ENCODE data around the gene MYH16.
"Not testable (repeated sequence)": the region's sequence is repeated elsewhere in the genome, so short reads cannot be mapped to it uniquely, and the experiment has no call there.

MYH16 gene

DNA sequence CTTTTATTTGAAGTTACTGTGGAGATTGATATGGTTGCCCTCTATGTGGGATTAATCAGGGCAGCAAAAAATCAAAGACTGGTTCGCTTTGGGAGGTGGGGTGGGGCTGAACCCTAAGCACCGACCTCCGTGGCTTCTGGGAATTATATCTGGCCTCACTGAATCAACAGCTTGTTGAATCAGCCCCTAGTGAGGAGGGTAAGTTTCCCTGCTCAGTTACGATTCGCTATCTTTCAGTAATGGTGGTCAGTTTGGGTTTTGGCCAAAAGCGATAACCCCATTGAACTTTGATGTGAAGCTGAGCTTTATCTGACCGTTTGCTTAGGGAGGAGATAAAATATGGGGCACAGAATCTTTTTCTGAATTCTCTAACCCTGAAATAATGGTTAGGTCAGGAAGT lies 36.5 kb downstream of the MYH16 start:
- no peak for DNase-seq

DNA sequence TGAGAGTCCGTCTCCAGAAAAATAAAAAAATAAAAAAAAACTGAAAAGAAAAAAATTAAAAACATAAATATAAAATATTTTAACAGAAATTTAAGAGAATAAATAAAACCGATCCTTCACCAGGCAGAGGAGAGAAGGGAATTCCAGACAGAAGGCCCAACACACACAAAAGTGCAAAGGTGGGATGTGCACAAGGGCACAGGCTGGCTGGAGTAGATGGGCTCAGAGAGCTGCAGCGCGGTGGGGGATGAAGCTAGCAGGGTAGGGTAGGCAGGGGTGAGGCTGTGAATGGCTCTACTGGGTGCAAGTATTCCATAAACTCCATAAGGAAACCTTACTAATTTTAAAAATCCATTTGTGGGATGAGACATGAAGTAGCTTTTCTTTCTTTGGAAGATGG lies 37.4 kb downstream of the MYH16 start:
- DNase-seq, result no peak

DNA sequence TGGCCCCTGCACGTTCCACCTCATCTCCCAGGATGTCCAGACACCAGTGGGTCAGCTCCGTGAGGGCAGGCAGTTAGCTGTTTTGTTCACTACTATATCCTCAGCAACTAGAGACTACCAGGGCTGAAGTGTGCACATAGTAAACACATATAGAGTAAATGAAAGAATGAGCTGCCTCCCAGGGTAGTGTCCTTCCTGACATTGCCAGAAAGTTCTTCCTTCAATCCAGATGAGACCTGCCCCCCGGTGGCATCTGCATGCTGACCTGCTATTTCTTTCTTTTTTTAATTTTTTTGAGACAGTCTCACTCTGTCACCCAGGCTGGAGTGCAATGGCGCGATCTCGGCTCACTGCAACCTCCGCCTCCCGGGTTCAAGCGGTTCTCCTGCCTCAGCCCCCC lies 39.1 kb downstream of the MYH16 start:
- DNase-seq, result no peak

DNA sequence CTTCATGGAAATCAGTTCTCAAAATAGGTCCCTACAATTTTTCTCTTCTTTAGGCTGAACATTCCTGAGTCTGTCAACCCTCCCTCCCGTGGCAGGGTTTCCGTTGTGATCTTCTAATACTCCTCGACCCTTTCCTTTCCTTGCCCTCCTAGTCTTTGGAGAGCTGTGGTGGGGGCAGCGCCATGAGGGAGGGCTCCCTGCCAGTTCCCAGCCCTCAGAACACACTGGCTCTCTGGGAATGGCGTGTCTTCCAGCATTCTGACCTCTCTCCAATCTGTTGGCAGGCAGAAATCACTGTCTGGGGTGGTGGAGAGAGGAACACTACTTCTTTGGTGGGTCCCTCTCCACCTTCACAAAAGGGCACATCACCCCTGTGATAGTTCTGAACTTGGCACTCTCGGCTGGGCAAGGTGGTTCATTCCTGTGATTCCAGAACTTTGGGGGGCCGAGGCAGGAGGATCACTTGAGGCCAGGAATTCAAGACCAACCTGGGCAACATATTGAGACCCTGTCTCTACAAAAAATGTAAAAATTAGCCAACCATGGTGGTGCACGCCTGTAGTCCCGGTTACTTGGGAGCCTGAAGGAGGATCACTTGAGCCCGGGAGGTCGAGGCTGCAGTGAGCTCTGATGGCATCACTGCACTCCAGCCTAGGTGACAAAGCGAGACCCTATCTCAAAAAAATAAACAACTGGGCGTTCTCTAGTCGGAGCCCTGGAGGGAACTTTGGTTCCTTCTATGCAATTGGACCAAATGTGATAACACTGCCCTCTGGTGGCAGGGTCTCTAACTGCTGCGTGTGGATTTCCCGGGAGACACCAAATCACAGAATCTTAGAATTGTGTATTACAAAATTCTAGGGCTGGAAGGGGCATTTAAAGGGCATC lies 39.9 kb downstream of the MYH16 start:
- DNase-seq, result peak; percentile 73

DNA sequence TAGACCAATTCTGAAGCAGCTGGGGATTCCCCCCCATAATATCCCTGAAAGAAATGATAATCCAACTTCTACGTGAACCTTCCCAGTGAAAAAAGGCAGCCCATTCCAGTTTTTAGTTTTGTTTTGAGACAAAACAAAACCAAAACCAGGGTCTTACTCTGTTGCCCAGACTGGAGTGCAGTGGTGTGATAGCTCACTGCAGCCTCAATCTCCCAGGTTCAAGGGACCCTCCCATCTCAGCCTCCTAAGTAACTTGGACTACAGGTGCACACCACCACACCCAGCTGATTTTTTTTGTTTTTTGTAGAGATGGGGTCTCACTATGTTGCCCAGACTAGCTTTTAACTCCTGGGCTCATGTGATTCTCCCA lies 40.5 kb downstream of the MYH16 start:
- no peak for DNase-seq

DNA sequence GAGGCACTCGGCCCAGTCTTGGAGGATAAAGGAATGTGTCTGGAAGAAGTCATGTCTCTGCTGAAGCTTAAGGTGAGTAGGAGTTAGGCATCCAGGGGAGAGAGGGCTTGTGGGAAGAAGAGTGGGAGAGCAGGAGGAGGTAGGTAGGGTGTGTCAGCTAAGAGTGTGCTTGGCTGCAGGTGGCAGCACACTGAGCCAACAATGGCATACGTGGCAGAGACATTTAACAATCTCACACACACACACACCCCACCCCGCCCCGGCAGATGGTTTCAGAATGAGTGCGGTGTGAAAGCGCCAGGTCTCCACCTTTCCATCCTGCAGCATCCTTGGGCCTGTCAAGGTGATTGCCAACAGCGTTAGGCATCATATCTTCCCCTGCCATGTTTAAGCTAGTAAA lies 41.9 kb downstream of the MYH16 start:
- DNase-seq, result no peak

DNA sequence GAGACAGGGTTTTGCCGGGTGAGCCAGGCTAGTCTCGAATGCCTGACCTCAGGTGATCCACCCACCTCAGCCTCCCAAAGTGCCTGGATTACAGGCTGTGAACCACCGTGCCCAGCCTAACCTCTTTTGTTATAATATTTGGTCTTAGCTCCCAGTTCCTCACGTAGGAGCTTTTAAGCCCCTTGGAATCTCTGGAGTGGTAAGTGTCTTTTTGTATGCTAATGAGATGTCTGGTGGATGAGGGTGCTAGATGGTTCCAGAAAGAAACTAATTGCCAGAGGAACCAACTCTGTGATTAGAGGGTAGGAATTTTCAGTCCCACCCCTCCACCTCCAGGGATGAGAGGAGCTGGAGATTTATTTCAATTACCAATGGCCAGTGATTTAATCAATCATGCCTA lies 47.7 kb downstream of the MYH16 start:
- no peak for DNase-seq

DNA sequence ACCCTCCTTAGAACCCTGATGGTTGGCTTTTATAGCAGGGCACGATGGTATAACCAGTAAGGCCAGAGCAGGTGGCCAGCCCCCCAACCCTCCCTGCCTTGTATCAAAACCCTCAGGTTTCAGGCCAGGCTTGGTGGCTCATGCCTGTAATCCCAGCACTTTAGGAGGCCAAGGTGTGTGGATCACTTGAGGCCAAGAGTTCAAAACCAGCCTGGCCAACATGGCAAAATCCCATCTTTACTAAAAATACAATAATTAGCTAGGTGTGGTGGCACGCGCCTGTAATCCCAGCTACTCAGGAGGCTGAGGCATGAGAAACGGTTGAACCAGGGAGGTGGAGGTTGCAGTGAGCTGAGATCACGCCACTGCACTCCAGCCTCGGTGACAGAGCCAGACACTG lies 50.0 kb downstream of the MYH16 start:
- not testable (repeated sequence) for DNase-seq

DNA sequence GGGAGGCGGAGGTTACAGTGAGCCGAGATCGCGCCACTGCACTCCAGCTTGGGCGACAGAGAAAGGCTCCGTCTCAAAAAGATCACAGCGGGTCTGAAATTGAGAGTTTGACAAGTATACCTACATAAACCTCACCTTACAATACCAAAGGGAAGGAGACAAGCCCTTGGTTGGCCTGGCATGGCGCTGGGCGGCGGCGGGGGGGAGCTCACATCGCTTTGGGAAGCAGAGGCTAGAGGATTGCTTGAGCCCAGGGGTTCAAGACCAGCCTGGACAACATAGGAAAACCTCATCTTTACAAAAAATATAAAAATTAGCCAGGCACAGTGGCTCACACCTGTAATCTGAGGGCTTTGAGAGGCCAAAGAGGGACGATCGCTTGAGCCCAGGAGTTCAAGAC lies 51.9 kb downstream of the MYH16 start:
- no peak for DNase-seq

DNA sequence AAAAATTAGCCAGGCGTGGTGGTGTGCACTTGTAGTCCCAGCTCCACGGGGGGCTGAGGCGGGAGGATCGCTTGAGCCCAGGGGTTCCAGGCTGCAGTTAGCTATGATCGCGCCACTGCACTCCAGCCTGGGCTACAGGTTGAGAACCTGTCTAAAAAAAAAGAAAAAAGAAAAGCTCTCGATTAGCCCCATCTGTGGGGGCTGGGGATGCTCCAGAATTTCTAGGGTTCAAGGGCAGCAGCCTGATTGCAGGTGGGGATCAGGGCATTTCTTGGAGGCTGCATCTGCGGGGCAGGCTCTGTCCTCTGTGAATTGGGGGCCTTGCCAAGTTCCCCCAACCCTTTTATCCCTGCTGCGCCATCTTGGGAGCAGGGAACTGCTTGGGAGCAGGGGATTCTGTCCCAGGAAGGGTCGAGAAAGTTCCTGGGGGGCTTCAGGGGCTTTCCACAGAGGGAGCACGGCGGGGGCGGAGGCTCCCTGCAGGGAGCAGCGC lies 52.4 kb downstream of the MYH16 start:
- no peak for DNase-seq

DNA sequence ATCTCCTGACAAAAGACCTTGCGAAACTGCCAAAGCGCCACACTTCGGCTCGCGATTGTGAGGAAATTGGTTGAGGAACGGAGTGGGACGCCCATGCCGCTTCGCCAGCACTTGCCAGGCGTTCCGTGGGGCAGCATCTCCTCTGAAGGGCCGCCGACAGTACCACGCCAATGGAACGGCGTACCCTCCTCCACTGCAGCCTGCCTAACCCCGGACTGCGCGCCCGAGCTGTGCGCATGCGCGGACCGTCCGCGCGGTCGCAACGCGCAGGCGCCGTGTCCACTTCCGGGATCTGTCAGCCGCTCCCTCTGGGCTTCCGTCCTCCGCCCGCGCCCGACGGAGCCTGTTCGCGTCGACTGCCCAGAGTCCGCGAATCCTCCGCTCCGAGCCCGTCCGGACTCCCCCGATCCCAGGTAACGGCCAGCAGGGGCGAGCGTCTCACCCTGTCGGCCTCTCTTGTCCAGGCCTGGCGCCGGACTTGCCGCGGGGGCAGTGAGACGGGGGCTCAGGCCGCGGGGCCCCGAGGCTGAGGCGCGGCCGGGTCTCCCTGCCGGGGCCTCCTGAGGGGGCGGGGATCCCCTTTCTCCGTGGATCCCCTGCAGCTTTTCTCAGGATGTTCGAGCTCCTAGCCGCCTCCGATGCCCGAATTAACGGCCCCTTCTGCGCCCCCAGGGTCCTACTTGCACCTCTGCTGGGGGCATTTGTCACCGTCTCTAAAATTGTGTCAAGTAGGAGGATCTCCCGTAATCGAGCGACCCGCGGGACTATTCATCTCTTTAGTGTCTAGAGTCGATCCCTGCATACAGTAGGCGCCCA lies 53.2 kb downstream of the MYH16 start, which contains the start of gene ARPC1A:
Gene ARPC1A, plus strand, starts transcription at position 307 of the 816 bp plus-strand sequence. CDS start 7,456 bp downstream, outside the sequence.
- DNase-seq, result peak; percentile 93

DNA sequence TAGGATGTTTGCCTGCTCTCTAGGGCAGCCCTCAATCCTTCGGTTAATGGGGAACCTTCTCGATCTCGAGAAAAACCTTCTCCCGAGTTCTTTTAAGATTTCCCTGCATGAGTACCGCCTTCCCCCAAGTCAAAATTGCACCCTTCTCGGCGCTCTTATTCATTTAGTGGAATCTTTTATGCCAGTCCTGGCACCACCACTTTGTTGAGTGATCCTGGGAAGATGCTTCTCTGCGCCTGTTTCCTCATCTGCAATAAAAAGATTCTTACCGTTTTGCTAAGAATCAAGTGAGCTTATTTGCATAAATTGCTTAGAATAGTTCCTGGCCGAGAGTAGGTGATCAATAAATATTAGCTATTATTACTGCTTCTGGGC lies 53.8 kb downstream of the MYH16 start:
- DNase-seq, result no peak

DNA sequence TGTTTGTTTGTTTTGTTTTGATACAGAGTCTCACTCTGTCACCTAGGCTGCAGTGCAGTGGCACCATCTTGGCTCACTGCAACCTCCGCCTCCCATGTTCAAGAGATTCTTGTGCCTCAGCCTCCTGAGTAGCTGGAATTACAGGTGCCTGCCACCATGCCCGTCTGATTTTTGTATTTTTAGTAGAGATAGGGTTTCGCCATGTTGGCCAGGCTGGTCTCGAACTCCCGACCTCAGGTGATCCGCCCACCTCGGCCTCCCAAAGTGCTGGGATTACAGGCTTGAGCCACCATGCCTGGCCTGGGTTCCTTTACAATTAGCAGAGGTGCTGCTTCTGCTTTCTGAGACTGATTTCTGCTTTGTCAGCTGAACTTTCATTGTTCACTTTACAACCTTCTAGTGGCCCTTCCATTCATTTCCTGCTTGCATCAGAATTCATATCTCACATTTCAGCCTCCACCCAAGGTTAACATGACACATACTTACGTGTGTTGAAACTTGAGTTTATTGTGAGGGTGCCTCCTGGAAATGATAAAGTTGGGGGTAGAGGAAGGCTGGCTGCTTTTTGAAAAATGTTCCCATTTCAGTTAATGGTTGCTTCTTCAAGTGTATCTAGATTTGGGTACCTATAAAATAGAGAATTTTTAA lies 57.8 kb downstream of the MYH16 start:
- not testable (repeated sequence) for DNase-seq

DNA sequence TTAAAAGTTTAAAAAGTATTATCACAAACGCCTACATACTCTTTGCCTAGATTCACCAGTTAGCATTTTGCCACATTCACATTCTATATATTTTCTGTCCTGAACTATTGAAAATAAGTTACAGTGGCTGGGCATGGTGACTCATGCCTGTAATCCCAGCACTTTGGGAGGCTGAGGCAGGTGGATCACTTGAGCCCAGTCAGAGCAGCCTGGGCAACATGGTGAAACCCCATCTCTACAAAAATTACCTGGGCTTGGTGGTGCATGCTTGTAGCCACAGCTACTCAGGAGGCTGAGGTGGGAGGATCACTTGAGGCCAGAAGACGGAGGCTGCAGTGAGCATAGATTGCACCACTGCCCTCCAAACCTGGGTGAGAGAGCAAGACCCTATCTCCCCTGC lies 58.4 kb downstream of the MYH16 start:
- no peak for DNase-seq

DNA sequence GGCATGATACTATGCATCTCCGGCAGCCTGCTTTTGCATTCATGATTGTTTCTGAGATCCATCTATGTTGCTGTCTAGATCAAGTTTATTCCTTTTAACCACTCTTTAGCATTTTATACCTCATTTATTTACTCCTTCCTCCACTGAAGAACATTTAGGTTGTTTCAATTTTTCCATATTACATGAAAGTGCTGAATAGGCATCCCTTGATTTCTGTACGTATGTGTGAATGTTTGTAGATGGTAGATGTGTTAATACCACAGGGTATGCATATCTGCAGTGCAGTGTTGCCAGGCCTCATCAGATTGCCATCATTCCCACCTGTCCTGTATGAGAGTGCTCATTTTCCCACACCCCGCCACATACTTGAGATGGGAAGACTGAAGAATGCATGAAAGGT lies 67.0 kb downstream of the MYH16 start:
- DNase-seq, result no peak

DNA sequence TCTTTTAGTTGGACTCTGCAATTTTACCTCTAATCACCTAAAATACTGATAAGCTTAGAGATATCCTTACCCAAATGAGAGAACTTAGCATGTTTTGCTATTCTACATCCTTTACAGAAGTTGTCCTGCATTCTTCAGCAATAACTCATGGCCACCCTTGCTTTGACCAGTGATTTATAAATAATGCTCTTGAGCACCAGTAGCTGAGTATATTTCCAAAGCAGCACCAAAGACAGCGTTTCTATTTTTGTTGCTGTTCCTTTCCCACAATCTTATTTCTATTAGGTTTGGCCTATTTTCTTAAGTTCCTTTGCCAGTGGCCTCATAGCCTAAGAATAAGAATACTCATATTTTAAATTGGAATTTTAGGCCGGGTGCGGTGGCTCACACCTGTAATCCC lies 68.0 kb downstream of the MYH16 start:
- DNase-seq, result no peak

DNA sequence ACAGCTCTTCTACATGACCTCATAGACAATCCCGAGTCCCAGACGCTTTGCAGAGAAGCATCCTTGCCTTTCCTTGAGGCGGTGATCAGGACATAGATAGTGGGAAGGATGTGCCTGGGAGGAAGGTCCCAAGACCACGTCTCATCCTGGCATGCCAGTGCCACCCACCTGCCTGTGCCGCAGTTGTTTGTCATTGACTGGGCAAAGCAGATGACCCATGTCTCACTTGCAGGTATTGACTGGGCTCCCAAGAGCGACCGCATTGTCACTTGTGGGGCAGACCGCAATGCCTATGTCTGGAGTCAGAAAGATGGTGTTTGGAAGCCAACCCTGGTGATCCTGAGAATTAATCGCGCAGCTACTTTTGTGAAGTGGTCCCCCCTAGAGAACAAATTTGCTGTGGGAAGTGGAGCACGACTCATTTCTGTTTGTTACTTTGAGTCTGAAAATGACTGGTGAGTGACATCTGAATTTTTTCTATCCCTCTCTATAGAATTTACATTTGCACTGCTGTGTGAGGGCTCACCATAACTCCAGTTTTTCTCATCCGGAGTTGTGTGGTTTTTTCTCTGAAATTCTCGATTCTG lies 71.5 kb downstream of the MYH16 start:
- no peak for DNase-seq

DNA sequence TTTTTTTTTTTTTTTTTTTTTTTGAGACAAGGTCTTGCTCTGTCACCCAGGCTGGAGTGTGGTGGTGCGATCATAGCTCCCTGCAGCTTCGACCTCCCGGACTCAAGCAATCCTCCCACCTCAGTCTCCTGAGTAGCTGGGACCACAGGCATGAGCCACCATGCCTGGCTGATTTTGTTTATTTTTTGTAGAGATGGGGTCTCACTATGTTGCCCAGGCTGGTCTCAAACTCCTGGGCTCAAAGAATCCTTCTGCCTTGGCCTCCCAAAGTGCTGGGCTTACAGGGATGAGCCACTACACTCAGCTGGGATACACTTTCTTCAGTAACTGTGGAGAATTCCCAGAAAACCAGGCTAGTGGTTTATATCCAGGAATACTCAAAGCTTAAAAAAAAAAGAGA lies 78.0 kb downstream of the MYH16 start:
- not testable (repeated sequence) for DNase-seq

DNA sequence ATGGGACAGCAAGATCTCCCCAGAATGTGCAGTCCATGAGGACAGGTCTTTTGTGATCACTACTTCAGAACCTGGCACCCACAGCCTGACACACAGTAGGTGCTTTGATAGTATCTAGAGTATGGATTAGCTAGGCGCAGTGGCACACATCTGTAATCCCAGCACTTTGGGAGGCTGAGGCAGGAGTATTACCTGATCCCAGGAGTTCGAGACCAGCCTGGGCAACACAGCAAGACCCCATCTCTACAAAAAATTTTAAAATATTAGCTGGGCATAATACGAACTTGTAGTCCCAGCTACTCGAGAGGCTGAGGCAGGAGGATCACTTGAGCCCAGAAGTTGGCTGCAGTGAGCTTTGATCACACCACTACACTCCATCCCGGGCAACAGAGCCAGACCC lies 79.6 kb downstream of the MYH16 start:
- DNase-seq, result no peak

DNA sequence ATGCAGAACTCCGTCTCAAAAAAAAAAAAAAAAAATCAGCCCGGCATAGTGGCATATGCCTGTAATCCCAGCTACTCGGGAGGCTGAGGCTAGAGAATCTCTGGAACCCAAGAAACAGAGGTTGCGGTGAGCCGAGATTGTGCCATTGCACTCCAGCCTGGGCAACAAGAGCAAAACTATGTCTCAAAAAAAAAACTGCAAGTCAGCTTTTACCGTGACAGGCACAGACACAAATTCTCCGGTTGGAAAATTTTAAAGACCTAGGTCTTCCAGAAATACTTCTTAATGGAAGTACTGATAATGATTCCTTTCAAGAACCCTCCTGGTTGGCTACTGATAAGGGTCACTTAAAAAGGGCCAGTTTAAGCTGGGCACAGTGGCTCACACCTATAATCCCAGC lies 82.5 kb downstream of the MYH16 start:
- no peak for DNase-seq

DNA sequence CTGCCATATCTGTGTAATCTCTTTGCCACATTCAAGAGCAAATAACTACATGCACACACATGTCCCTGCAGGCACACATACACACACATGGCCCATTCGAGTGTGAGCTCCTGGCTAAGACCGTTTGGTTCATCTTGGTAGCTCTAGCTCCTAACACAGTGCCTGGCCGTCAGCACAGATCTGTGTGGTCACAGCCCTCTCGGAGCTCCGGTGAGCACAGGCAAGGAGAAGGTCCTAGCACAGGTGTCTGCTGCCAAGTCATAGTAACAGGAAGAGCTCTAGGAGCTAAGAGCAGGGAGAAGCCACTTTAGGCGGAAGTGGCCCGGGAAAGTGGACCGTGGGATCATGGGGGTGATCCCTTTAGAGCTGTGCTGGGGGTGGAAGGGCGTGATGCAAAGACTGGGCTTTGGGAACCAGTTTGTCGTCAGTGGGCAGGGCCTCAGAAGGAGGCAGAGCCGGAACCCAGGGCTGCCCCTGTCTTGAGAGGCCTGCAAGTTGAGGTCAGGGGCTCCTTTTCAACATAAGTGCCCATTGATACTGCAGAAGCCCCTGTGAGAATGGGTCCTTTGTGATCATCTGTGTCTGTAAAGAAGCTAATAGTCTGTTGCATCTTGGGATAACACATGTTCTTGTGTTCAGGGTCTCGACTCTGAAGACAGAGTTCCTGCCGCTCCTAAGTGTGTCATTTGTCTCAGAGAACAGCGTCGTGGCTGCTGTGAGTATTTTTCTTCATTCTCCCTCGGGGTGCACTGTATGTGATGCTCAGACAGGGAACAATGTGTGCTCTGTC lies 85.3 kb downstream of the MYH16 start:
- no peak for DNase-seq

DNA sequence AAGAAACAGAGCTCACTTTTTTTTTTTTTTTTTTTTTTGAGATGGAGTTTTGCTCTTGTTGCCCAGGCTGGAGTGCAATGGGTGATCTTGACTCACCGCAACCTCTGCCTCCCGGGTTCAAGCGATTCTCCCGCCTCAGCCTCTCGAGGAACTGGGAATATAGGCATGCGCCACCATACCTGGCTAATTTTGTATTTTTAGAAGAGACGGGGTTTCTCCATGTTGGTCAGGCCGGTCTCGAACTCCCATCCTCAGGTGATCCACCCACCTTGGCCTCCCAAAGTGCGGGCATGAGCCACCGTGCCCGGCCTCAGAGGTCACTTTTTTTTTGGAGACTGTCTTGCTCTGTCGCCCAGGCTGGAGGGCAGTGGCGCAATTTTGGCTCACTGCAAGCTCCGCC lies 85.9 kb downstream of the MYH16 start:
- DNase-seq, result not testable (repeated sequence)

Data from CD4-positive, alpha-beta T cell treated with Interleukin-17A for 1 hour (primary cell).